B cell (primary cell): Measurements from ENCODE around the gene HOXB4. TPM values are rescaled to one million over a fixed set of nuclear protein-coding genes. Genes with fewer than 3 reads are reported as not detected.

Source experiments
- ATAC-seq: fragments of 200-7000 bp; cut with Tn5 transposase; one replicate; pipeline ENCODE4 v1.10.0; 2021; ENCODE audit warnings: low read depth, mild to moderate bottlenecking, moderate number of reproducible peaks, moderate library complexity
- CTCF ChIA-PET: fragments of 350-600 bp; sonication (Branson Sonifier 250); formaldehyde crosslinking; loops from one replicate; lab custom pipeline; 2021; ENCODE audit warnings: antibody characterized with exemption, inconsistent platforms; lab: Charles Lee
- POLR2A ChIA-PET: fragments of 350-600 bp; sonication (Branson Sonifier 250); formaldehyde crosslinking; loops from one replicate; lab custom pipeline; 2021; ENCODE audit warnings: antibody characterized with exemption; lab: Charles Lee
- DNase-seq: peaks from one replicate; pipeline ENCODE4 v3.0.0; 2013
- H2AFZ ChIP-seq: 2 replicates; pipeline ENCODE4 v1.6.1; 2012; ENCODE audit warnings: mild to moderate bottlenecking, low read depth, low read length; ENCODE audit not compliant: insufficient read depth, poor library complexity, severe bottlenecking
- H3K27ac ChIP-seq, 2 donors: 1 replicate in 1 of 2; 2 replicates in 1 of 2; pipeline ENCODE4 v1.5.1; 2012 to 2013; ENCODE audit warnings: low read length in 2 of 2, mild to moderate bottlenecking in 2 of 2, moderate library complexity in 1 of 2
- H3K27me3 ChIP-seq, 4 experiments: fragments of 200-600 bp in 1 of 4; sonication (generic) in 1 of 4; replicated peaks in 1 of 4; 1 replicate in 2 of 4; 2 replicates in 2 of 4; pipeline versions ENCODE4 v1.6.1 to v1.7.0; 2013 to 2016; ENCODE audit warnings: low read length in 3 of 4, mild to moderate bottlenecking in 2 of 4, mixed read lengths in 1 of 4, moderate library complexity in 1 of 4; ENCODE audit not compliant: insufficient read depth in 4 of 4, control insufficient read depth in 3 of 4; ENCODE audit errors: control extremely low read depth in 1 of 4
- H3K36me3 ChIP-seq, 2 experiments: replicated peaks in 1 of 2; 1 replicate in 1 of 2; 2 replicates in 1 of 2; pipeline versions ENCODE4 v1.6.1 to v1.7.1; 2013; ENCODE audit warnings: low read length in 1 of 2; ENCODE audit not compliant: insufficient read depth in 2 of 2, control insufficient read depth in 1 of 2; ENCODE audit errors: control extremely low read depth in 1 of 2, extremely low read depth in 1 of 2
- H3K4me1 ChIP-seq, 2 donors: fragments of 200-600 bp in 1 of 2; sonication (generic) in 1 of 2; 1 replicate in 1 of 2; 2 replicates in 1 of 2; pipeline versions ENCODE4 v1.5.1 to v1.6.1; 2013 to 2017; ENCODE audit warnings: low read length in 2 of 2; ENCODE audit not compliant: control insufficient read depth in 2 of 2, insufficient read depth in 2 of 2
- H3K4me2 ChIP-seq: replicated peaks from 2 replicates; pipeline ENCODE3; 2012; ENCODE audit warnings: mild to moderate bottlenecking, low read depth, low read length; ENCODE audit not compliant: poor library complexity, severe bottlenecking
- H3K4me3 ChIP-seq, 5 experiments: fragments of 200-600 bp in 1 of 5; sonication (generic) in 1 of 5; 1 replicate in 3 of 5; 2 replicates in 2 of 5; pipeline versions ENCODE4 v1.5.1 to v1.7.0; 2011 to 2016; ENCODE audit warnings: low read length in 4 of 5, mild to moderate bottlenecking in 4 of 5, low read depth in 2 of 5, control low read depth in 1 of 5, moderate library complexity in 1 of 5; ENCODE audit not compliant: insufficient read depth in 1 of 5; ENCODE audit errors: control extremely low read depth in 1 of 5, extremely low read depth in 1 of 5
- H3K79me2 ChIP-seq: fragments of 200-600 bp; sonication (generic); one replicate; pipeline ENCODE4 v1.6.0; 2016; ENCODE audit warnings: low read length; ENCODE audit not compliant: control insufficient read depth, insufficient read depth
- H3K9ac ChIP-seq: fragments of 200-600 bp; sonication (generic); 2 replicates; pipeline ENCODE4 v1.6.1; 2017; ENCODE audit warnings: mild to moderate bottlenecking, low read length, moderate library complexity
- H3K9me3 ChIP-seq, 3 donors: one replicate each; pipeline versions ENCODE4 v1.6.1 to v1.7.1; 2013; ENCODE audit warnings: low read length in 2 of 3; ENCODE audit not compliant: control insufficient read depth in 2 of 3, insufficient read depth in 1 of 3; ENCODE audit errors: control extremely low read depth in 1 of 3
- H4K20me1 ChIP-seq: 2 replicates; pipeline ENCODE4 v1.6.0; 2012; ENCODE audit warnings: mild to moderate bottlenecking, low read length; ENCODE audit not compliant: insufficient read depth, control insufficient read depth, poor library complexity, severe bottlenecking
- H3K27ac Mint-ChIP-seq: one replicate; pipeline ENCODE4 v1.8.0; 2021; ENCODE audit warnings: mixed read lengths
- H3K27me3 Mint-ChIP-seq: one replicate; pipeline ENCODE4 v1.8.0; 2021; ENCODE audit warnings: mixed read lengths
- H3K4me1 Mint-ChIP-seq: one replicate; pipeline ENCODE4 v1.8.0; 2021; ENCODE audit warnings: mixed read lengths
- H3K4me3 Mint-ChIP-seq: one replicate; pipeline ENCODE4 v1.8.0; 2021; ENCODE audit warnings: mixed read lengths
- H3K9me3 Mint-ChIP-seq: one replicate; pipeline ENCODE4 v1.8.0; 2022; ENCODE audit warnings: mixed read lengths; ENCODE audit not compliant: insufficient read depth
- EZH2 ChIP-seq: IDR thresholded peaks from 2 replicates; pipeline ENCODE4 v1.6.1; 2012; ENCODE audit warnings: borderline replicate concordance, low read depth, mild to moderate bottlenecking, moderate library complexity, low read length; ENCODE audit not compliant: insufficient read depth, poor library complexity, severe bottlenecking
- WGBS: methylation state at CpG from one replicate; pipeline ENCODE4 v1.1.5; 2013; ENCODE audit warnings: missing lambda C conversion rate; ENCODE audit not compliant: insufficient coverage; 5-methylcytosine and 5-hydroxymethylcytosine counted together
- intact Hi-C: fragments of 100-400 bp; cut with micrococcal nuclease; formaldehyde crosslinking; loops from one replicate; pipeline ENCODE4 v1.10.0; 2022
- polyA plus RNA-seq: library from polyadenylated mRNA; depleted of rRNA; stranded (reverse); fragments of >200 nt; gene quantifications from 2 replicates; pipeline ENCODE4 v1.2.3, GENCODE V29; 2012
- total RNA-seq, 2 donors: library from RNA; stranded (reverse); fragments of 120-200 nt in 1 of 2; gene quantifications; 1 replicate in 1 of 2; 2 replicates in 1 of 2; pipeline versions ENCODE4 v1.2.3 to v1.2.4, GENCODE V29; 2013 to 2022
- TF ChIP-seq, protein P1 (sequence below): fragments of 200-600 bp; IDR thresholded peaks from one replicate; pipeline ENCODE4 v1.8.0; 2022; ENCODE audit warnings: antibody characterized with exemption, mild to moderate bottlenecking

The HOXB4 gene
- total and polyA plus RNA-seq, 2 donors (not counting 1 experiment from before 2014, with no cell fraction given): 0.85 to 1.7 TPM

DNA sequence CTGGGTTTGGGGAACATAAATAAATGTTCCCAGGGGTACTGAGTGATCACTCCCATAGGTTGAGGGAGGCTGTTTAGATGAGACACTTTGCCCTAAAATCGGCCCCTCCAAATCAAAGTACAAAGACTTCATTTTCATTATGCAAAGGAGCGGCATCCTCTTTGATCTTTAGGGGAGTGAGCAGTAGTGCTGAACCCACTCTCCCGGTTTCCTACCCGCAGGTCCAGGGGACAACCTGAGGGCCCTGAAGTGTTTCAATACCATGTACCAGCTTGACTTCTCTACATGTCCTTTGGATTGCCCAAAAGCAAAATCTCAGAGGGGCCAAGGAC, 23.0 kb upstream of the HOXB4 start:
- Histone ChIP-seq H3K4me2 (no peak overlapping the region), H3K27ac (no peak overlapping the region), H3K4me1 (peaks cover 30 to 37% of the 10 kb centered on the region in 2 donors), H3K9me3 (peaks cover 0 to 34% (median 0%) of the 10 kb centered on the region in 3 donors), H3K4me3 (no peak overlapping the region), H3K9ac (no peak overlapping the region), H2AFZ (no peak overlapping the region), H3K36me3 (no peaks in the 10 kb centered on the region), H3K79me2 (no peaks in the 10 kb centered on the region), H3K27me3 (peaks cover 0 to 100% (median 75%) of the 10 kb centered on the region in 4 experiments), H4K20me1 (peaks cover 8% of the 10 kb centered on the region)
- Mint-ChIP-seq H3K4me1 (peaks cover 31% of the 10 kb centered on the region), H3K4me3 (no peak overlapping the region), H3K9me3 (no peaks in the 10 kb centered on the region), H3K27me3 (peaks cover 81% of the 10 kb centered on the region), H3K27ac (no peak overlapping the region)
- TF ChIP-seq, protein P1, sequence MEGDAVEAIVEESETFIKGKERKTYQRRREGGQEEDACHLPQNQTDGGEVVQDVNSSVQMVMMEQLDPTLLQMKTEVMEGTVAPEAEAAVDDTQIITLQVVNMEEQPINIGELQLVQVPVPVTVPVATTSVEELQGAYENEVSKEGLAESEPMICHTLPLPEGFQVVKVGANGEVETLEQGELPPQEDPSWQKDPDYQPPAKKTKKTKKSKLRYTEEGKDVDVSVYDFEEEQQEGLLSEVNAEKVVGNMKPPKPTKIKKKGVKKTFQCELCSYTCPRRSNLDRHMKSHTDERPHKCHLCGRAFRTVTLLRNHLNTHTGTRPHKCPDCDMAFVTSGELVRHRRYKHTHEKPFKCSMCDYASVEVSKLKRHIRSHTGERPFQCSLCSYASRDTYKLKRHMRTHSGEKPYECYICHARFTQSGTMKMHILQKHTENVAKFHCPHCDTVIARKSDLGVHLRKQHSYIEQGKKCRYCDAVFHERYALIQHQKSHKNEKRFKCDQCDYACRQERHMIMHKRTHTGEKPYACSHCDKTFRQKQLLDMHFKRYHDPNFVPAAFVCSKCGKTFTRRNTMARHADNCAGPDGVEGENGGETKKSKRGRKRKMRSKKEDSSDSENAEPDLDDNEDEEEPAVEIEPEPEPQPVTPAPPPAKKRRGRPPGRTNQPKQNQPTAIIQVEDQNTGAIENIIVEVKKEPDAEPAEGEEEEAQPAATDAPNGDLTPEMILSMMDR: no peak
- TF ChIP-seq EZH2: no peak
- ChIA-PET CTCF (interaction anchor here (0.6 to 1.7 kb wide), 12 partner anchors 9 to 305 kb away, joined by 3 to 6 read pairs (median 4); no protein-coding TSS in a partner anchor), POLR2A (no interaction called here)
- WGBS: 83% methylated on average over 3 of the region's 4 CpGs
- DNase-seq (no peak), ATAC-seq (no peak)
- intact Hi-C loops: no loop called here

DNA sequence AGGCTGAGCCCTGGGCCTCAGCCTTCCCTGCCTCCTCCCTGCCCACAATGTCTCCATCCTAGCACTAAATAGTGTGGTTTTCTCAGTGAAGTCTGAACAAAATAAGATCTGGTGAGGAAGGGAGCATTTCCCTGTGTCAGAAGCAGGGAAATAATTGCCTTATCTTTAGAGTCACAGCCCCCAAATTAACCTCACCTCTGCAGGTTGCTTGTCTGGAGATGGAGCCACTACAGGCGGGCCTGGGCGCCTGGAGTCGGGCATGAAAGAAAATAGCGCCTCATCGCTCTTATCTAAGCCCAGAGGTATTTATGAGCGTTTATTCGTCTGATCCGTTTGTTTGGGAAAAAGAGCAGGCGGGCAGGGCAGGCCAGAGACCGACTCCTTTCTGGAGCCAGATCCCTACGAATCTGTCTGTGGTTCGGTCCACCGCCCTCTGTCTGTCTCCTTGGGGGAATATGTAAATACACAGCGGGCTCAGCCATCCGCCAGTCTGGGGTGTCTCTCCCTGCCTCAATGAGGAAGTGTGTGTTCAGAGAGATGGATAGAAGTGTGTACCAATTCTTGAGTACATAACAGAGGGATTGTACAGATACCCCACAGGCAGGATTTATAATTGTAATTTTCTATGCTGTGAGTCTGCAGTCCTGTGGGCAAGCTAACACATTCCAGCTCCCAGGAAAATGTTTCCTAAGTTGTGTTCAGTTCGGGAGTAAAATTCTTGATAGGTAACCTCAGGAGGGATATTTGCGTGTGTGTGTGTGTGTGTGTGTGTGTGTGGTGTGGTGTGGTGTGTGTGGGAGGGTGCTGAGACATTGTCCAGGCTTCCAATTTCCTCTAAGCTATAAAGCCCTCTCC, 22.3 kb upstream of the HOXB4 start:
- peaks cover 34 to 41% of the 10 kb centered on the region in 2 donors for H3K4me1 ChIP-seq
- 87% methylated on average over 16 of the region's 17 CpGs for WGBS
- H2AFZ ChIP-seq: no peak overlapping the region
- H3K4me2 ChIP-seq: no peak overlapping the region
- H3K9ac ChIP-seq: no peak overlapping the region
- peaks cover 0 to 36% (median 0%) of the 10 kb centered on the region in 3 donors for H3K9me3 ChIP-seq
- POLR2A ChIA-PET: interaction anchor here (0.5 to 0.6 kb wide), 2 partner anchors 12 to 25 kb away, joined by 5 to 10 read pairs; partner anchors contain the start of gene HOXB9
- Mint-ChIP-seq H3K27me3 (peaks cover 83% of the 10 kb centered on the region), H3K4me3 (no peak overlapping the region), H3K4me1 (peaks cover 31% of the 10 kb centered on the region), H3K9me3 (no peaks in the 10 kb centered on the region), H3K27ac (no peak overlapping the region)
- CTCF ChIA-PET: interaction anchor here (0.6 to 1.7 kb wide), 10 partner anchors 29 to 305 kb away, joined by 3 to 5 read pairs (median 4); no protein-coding TSS in a partner anchor
- intact Hi-C loops: no loop called here
- ATAC-seq: no peak
- H3K4me3 ChIP-seq: no peak overlapping the region
- no peaks in the 10 kb centered on the region for H3K79me2 ChIP-seq
- peaks cover 0 to 100% (median 77%) of the 10 kb centered on the region in 4 experiments for H3K27me3 ChIP-seq
- DNase-seq: no peak
- H4K20me1 ChIP-seq: peaks cover 8% of the 10 kb centered on the region
- H3K36me3 ChIP-seq: no peaks in the 10 kb centered on the region
- H3K27ac ChIP-seq: no peak overlapping the region
- no peak for TF ChIP-seq EZH2
- TF ChIP-seq, protein P1: no peak
